K562 (cell line): ENCODE results near the gene MTHFSD.

Experiments used
- CBX5 ChIP-seq: IDR thresholded peaks from 2 replicates; pipeline ENCODE4 v1.6.1; 2014; ENCODE audit warnings: low read depth, borderline replicate concordance
- CTCF ChIP-seq, 3 experiments: IDR thresholded peaks in 2 of 3; conservative IDR thresholded peaks in 1 of 3; 2 replicates each; pipeline ENCODE4 v1.5.1; 2011 to 2012; ENCODE audit warnings: low read length in 3 of 3, mild to moderate bottlenecking in 3 of 3, control low read depth in 2 of 3, improper control_type of control experiment in 1 of 3, inconsistent platforms in 1 of 3, low read depth in 1 of 3, mixed read lengths in 1 of 3, moderate library complexity in 1 of 3; ENCODE audit not compliant: insufficient read depth in 2 of 3
- DPF2 ChIP-seq: fragments of 450-650 bp; IDR thresholded peaks from 2 replicates; pipeline ENCODE4 v1.6.1; 2016
- FOS ChIP-seq: IDR thresholded peaks from 3 replicates; pipeline ENCODE4 v1.6.1; 2011; ENCODE audit not compliant: insufficient read length; ENCODE audit errors: extremely low read depth
- NCOA1 ChIP-seq: fragments of 450-650 bp; IDR thresholded peaks from 2 replicates; pipeline ENCODE4 v1.6.1; 2016; ENCODE audit warnings: low read depth
- PHTF2 ChIP-seq: fragments of 250-450 bp; sonication (Bioruptor Pico); IDR thresholded peaks from 2 replicates; pipeline ENCODE4 v1.5.0; 2021; ENCODE audit warnings: mild to moderate bottlenecking
- RAD21 ChIP-seq, 2 experiments: fragments of 250-450 bp in 1 of 2; fragments of 450-650 bp in 1 of 2; sonication (Bioruptor Pico) in 1 of 2; formaldehyde crosslinking in 1 of 2; IDR thresholded peaks in 1 of 2; conservative IDR thresholded peaks in 1 of 2; 2 replicates each; pipeline versions ENCODE4 v1.4.0 to v1.8.0; 2020 to 2022; ENCODE audit warnings: mild to moderate bottlenecking in 2 of 2, moderate library complexity in 1 of 2
- RNF2 ChIP-seq: sonication (generic); IDR thresholded peaks from 2 replicates; pipeline ENCODE4 v1.6.1; 2016
- TEAD4 ChIP-seq, 2 experiments: sonication (generic) in 1 of 2; formaldehyde crosslinking in 1 of 2; IDR thresholded peaks; 2 replicates each; pipeline versions ENCODE4 v1.6.1 to v1.8.0; 2012 to 2022; ENCODE audit warnings: borderline replicate concordance in 1 of 2, inconsistent platforms in 1 of 2, low read length in 1 of 2, mild to moderate bottlenecking in 1 of 2, missing genetic modification reagents in 1 of 2
- TF ChIP-seq, protein P1 (sequence below): fragments of 250-450 bp; sonication (Bioruptor Pico); IDR thresholded peaks from 2 replicates; pipeline ENCODE4 v1.5.0; 2021; ENCODE audit warnings: mild to moderate bottlenecking, moderate library complexity
- TF ChIP-seq, protein P2 (sequence below): fragments of 250-450 bp; sonication (Bioruptor Pico); IDR thresholded peaks from 2 replicates; pipeline ENCODE4 v1.9.0; 2021; ENCODE audit warnings: mild to moderate bottlenecking
- TF ChIP-seq, protein P3 (sequence below), 2 experiments: fragments of 450-650 bp; formaldehyde crosslinking in 1 of 2; IDR thresholded peaks; 2 replicates each; pipeline versions ENCODE4 v1.4.0 to v1.6.1; 2014 to 2020; ENCODE audit warnings: mild to moderate bottlenecking in 2 of 2, borderline replicate concordance in 1 of 2, low read depth in 1 of 2

DNA sequence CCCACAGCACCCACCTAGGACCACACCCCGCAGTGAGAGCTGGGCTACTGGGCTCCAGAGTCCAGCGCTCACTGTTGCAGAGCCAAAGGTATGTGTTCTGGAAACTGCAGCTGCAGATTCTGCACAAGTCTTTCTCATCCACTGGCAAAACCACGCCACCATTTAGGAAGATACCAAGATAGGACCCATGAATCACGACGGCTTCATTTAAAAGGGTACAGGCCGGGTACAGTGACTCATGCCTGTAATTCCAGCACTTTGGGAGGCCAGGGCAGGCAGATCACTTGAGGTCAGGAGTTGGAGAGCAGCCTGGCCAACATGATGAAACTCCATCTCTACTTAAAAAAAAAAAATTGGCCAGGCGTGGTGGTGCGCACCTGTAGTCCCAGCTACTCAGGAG is 25.9 kb downstream of the MTHFSD start:
- no peak for TF ChIP-seq CTCF (IDR thresholded peaks at IDR 0.05 in 2 of 3, conservative IDR thresholded peaks at IDR 0.05 in 1 of 3; ENCODE audit: insufficient read depth in 2 of 3, low read depth in 1 of 3, low read length in 3 of 3)
- TF ChIP-seq, protein P1, sequence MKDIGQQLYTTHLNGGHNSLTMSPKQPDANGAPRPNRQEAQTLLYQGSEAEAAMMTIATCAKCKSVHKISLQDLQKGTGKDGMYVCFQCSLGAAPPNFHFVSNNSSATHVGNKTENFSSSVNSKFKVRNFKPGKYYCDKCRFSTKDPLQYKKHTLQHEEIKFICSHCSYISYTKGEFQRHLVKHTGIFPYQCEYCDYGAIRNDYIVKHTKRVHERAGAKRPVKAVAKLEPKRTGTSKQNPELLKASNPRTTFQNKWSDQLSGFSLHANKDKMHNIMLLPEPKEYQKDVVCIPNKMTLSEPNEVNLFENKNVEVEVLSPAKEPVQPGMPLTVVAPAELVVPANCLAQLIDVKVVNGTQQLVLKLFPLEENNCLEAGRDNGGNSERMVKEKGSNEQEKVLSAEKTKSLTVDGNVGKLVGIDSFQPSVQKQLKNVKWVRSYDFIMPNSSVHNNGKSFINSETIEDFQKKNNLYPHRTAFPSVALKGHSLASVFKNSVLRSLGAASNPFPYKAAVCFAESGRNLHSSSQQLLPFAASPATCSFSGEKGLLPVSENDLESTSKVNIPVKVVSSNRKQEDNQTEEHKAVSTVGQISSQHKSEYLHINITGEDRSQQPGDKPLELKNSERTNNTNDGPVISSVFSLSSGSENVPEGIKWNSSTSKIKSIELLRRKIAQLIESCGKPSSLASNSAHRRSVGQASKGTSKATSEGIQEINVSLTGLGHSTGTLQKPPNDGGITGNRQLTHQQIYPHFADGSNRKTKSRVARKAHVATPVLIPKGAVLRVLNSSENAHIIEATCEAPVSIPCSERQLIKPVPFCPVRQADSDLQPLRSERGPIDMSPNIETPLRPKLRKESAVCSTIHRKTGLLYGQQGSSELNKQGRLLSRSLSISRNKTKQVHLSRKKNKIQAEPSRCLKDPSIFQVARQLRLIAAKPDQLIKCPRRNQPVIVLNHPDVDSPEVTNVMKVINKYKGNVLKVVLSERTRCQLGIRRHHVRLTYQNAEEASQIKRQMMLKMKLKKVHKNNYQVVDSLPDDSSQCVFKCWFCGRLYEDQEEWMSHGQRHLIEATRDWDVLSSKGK (CRISPR knock-in tag), result no peak
- no peak for TF ChIP-seq TEAD4 (IDR thresholded peaks at IDR 0.05; ENCODE audit: low read length)
- TF ChIP-seq TEAD4 (CRISPR knock-in tag; IDR thresholded peaks at IDR 0.05; ENCODE audit: borderline replicate concordance), result no peak
- TF ChIP-seq RNF2, result no peak
- TF ChIP-seq FOS, result no peak
- TF ChIP-seq DPF2, result no peak
- no peak for TF ChIP-seq PHTF2 (CRISPR knock-in tag)
- no peak for TF ChIP-seq NCOA1
- TF ChIP-seq, protein P2, sequence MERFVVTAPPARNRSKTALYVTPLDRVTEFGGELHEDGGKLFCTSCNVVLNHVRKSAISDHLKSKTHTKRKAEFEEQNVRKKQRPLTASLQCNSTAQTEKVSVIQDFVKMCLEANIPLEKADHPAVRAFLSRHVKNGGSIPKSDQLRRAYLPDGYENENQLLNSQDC, result no peak
- TF ChIP-seq RAD21 (CRISPR knock-in tag; conservative IDR thresholded peaks at IDR 0.05 in 1 of 2, IDR thresholded peaks at IDR 0.05 in 1 of 2), result no peak
- TF ChIP-seq CBX5, result no peak
- TF ChIP-seq, protein P3, sequence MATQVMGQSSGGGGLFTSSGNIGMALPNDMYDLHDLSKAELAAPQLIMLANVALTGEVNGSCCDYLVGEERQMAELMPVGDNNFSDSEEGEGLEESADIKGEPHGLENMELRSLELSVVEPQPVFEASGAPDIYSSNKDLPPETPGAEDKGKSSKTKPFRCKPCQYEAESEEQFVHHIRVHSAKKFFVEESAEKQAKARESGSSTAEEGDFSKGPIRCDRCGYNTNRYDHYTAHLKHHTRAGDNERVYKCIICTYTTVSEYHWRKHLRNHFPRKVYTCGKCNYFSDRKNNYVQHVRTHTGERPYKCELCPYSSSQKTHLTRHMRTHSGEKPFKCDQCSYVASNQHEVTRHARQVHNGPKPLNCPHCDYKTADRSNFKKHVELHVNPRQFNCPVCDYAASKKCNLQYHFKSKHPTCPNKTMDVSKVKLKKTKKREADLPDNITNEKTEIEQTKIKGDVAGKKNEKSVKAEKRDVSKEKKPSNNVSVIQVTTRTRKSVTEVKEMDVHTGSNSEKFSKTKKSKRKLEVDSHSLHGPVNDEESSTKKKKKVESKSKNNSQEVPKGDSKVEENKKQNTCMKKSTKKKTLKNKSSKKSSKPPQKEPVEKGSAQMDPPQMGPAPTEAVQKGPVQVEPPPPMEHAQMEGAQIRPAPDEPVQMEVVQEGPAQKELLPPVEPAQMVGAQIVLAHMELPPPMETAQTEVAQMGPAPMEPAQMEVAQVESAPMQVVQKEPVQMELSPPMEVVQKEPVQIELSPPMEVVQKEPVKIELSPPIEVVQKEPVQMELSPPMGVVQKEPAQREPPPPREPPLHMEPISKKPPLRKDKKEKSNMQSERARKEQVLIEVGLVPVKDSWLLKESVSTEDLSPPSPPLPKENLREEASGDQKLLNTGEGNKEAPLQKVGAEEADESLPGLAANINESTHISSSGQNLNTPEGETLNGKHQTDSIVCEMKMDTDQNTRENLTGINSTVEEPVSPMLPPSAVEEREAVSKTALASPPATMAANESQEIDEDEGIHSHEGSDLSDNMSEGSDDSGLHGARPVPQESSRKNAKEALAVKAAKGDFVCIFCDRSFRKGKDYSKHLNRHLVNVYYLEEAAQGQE (IDR thresholded peaks at IDR 0.05; ENCODE audit: borderline replicate concordance), result no peak
- TF ChIP-seq, protein P3 (CRISPR knock-in tag; IDR thresholded peaks at IDR 0.05; ENCODE audit: low read depth), result no peak
